ENCODE measurements around the gene RUNX2.

- TF ChIP-seq, protein P1, sequence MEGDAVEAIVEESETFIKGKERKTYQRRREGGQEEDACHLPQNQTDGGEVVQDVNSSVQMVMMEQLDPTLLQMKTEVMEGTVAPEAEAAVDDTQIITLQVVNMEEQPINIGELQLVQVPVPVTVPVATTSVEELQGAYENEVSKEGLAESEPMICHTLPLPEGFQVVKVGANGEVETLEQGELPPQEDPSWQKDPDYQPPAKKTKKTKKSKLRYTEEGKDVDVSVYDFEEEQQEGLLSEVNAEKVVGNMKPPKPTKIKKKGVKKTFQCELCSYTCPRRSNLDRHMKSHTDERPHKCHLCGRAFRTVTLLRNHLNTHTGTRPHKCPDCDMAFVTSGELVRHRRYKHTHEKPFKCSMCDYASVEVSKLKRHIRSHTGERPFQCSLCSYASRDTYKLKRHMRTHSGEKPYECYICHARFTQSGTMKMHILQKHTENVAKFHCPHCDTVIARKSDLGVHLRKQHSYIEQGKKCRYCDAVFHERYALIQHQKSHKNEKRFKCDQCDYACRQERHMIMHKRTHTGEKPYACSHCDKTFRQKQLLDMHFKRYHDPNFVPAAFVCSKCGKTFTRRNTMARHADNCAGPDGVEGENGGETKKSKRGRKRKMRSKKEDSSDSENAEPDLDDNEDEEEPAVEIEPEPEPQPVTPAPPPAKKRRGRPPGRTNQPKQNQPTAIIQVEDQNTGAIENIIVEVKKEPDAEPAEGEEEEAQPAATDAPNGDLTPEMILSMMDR (IDR thresholded peaks at IDR 0.05) = no peak
- no peak for TF ChIP-seq POLR2AphosphoS5 (IDR thresholded peaks at IDR 0.05; ENCODE audit: low read depth, low read length)
- TF ChIP-seq SIN3A (IDR thresholded peaks at IDR 0.05; ENCODE audit: borderline replicate concordance, insufficient read depth, low read depth, low read length) = no peak
- no peak for TF ChIP-seq REST (IDR thresholded peaks at IDR 0.05; ENCODE audit: insufficient read depth in 1 of 2, low read depth in 2 of 2, low read length in 1 of 2)
These were observed 163.1 kb downstream of the RUNX2 start for GRCh38 chr6:45491048-45491735.
